Thoracic aorta (tissue), 2 donors: ENCODE measurements around the gene SLC51A. TPM values are rescaled to one million over a fixed set of nuclear protein-coding genes. Genes with fewer than 3 reads are reported as not detected.

Source experiments
- ATAC-seq: fragments of 150-250 bp; one replicate; pipeline ENCODE4 v1.8.0; 2017; ENCODE audit warnings: low read depth; ENCODE audit not compliant: insufficient number of reproducible peaks, low FRiP score
- DNase-seq: peaks from one replicate; pipeline ENCODE4 v3.0.0-alpha.2; 2020; ENCODE audit warnings: low spot score
- H3K27ac ChIP-seq, 2 donors: fragments of 200-600 bp; sonication (generic); 1 replicate in 1 of 2; 2 replicates in 1 of 2; pipeline ENCODE4 v1.5.1; 2016; ENCODE audit warnings: mild to moderate bottlenecking in 2 of 2, moderate library complexity in 2 of 2
- H3K27me3 ChIP-seq: fragments of 200-600 bp; sonication (generic); replicated peaks from 2 replicates; pipeline ENCODE4 v1.6.0; 2016; ENCODE audit warnings: mild to moderate bottlenecking; ENCODE audit not compliant: insufficient read depth
- H3K36me3 ChIP-seq: fragments of 200-600 bp; sonication (generic); one replicate; pipeline ENCODE4 v1.5.1; 2016
- H3K4me1 ChIP-seq, 2 donors: fragments of 200-600 bp; sonication (generic); 1 replicate in 1 of 2; 2 replicates in 1 of 2; pipeline versions ENCODE4 v1.5.1 to v1.6.0; 2016; ENCODE audit warnings: low read depth in 2 of 2, mild to moderate bottlenecking in 1 of 2; ENCODE audit not compliant: control insufficient read depth in 1 of 2
- H3K4me3 ChIP-seq: fragments of 200-600 bp; sonication (generic); 2 replicates; pipeline ENCODE4 v1.5.1; 2016; ENCODE audit warnings: mild to moderate bottlenecking
- H3K9me3 ChIP-seq: fragments of 200-600 bp; sonication (generic); 2 replicates; pipeline ENCODE4 v1.5.1; 2016
- CTCF ChIP-seq: fragments of 200-600 bp; sonication (generic); IDR thresholded peaks from one replicate; pipeline ENCODE4 v1.5.1; 2019; ENCODE audit warnings: antibody characterized with exemption
- total RNA-seq, 2 donors: library from RNA; depleted of rRNA; stranded (reverse); fragments of >200 nt; gene quantifications; one replicate each; pipeline versions ENCODE4 v1.1.0 to v1.2.3, GENCODE V29; 2016

Gene SLC51A
- total RNA-seq, 2 donors from 2014 or later = not detected

- no peaks in the 10 kb centered on the region for H3K4me1 ChIP-seq
- H3K27me3 ChIP-seq = no peaks in the 10 kb centered on the region
- no peak for DNase-seq
- ATAC-seq = no peak
- H3K27ac ChIP-seq = no peak overlapping the region
- no peak overlapping the region for H3K4me3 ChIP-seq
- no peak for TF ChIP-seq CTCF
- H3K9me3 ChIP-seq = no peaks in the 10 kb centered on the region
- H3K36me3 ChIP-seq = peaks cover 29% of the 10 kb centered on the region
These were observed 35.6 kb downstream of the SLC51A start for GRCh38 chr3:196251918-196252317.

- peaks cover 15% of the 10 kb centered on the region for H3K36me3 ChIP-seq
- no peaks in the 10 kb centered on the region for H3K9me3 ChIP-seq
- no peak for DNase-seq
- no peaks in the 10 kb centered on the region for H3K4me1 ChIP-seq
- no peak for TF ChIP-seq CTCF
- no peak overlapping the region for H3K27ac ChIP-seq
- no peak overlapping the region for H3K4me3 ChIP-seq
- no peaks in the 10 kb centered on the region for H3K27me3 ChIP-seq
- ATAC-seq = no peak
These were observed 38.3 kb downstream of the SLC51A start for GRCh38 chr3:196254376-196255283.

- no peak overlapping the region for H3K4me3 ChIP-seq
- no peaks in the 10 kb centered on the region for H3K27me3 ChIP-seq
- no peak for TF ChIP-seq CTCF
- no peaks in the 10 kb centered on the region for H3K4me1 ChIP-seq
- no peak for ATAC-seq
- H3K27ac ChIP-seq = no peak overlapping the region
- H3K9me3 ChIP-seq = no peaks in the 10 kb centered on the region
- peaks cover 15% of the 10 kb centered on the region for H3K36me3 ChIP-seq
- DNase-seq = no peak
These were observed 39.4 kb downstream of the SLC51A start for GRCh38 chr3:196255776-196256175.

GRCh38 chr3:196260784-196261183 lies 44.5 kb downstream of the SLC51A start:
- Histone ChIP-seq H3K9me3 (no peaks in the 10 kb centered on the region), H3K4me3 (no peak overlapping the region), H3K27ac (no peak overlapping the region), H3K4me1 (no peaks in the 10 kb centered on the region), H3K27me3 (no peaks in the 10 kb centered on the region), H3K36me3 (peaks cover 12% of the 10 kb centered on the region)
- ATAC-seq (no peak), DNase-seq (no peak)
- TF ChIP-seq CTCF = no peak

DNA sequence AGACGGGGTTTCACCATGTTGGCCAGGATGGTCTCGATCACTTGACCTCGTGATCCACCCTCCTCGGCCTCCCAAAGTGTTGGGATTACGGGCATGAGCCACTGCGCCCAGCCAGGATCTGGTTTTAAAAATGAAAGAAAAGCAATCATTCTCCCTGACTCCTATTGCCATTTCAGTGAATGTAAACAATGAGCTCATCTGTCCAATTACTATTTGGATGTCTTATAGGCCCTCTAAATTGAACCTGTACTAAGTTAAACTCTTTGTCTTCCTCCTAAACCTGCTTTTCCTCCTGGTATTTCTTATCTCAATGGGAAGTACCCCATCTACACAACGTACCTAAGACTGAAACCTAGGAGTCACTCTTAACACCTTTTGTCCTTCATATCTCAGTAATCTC lies 47.5 kb downstream of the SLC51A start:
- peaks cover 0 to 3% of the 10 kb centered on the region in 2 donors for H3K4me1 ChIP-seq
- no peak overlapping the region for H3K4me3 ChIP-seq
- no peak for ATAC-seq
- TF ChIP-seq CTCF = no peak
- H3K27me3 ChIP-seq = no peaks in the 10 kb centered on the region
- no peak overlapping the region for H3K27ac ChIP-seq
- peaks cover 22% of the 10 kb centered on the region for H3K36me3 ChIP-seq
- no peak for DNase-seq
- H3K9me3 ChIP-seq = no peaks in the 10 kb centered on the region
